GM21619 (cell line): ENCODE data around the gene CILP2.

Experiments used
- ATAC-seq: cut with Tn5 transposase; IDR thresholded peaks from one replicate; pipeline ENCODE4 v1.9.1; 2021; ENCODE audit not compliant: unreplicated experiment

Gene CILP2

DNA sequence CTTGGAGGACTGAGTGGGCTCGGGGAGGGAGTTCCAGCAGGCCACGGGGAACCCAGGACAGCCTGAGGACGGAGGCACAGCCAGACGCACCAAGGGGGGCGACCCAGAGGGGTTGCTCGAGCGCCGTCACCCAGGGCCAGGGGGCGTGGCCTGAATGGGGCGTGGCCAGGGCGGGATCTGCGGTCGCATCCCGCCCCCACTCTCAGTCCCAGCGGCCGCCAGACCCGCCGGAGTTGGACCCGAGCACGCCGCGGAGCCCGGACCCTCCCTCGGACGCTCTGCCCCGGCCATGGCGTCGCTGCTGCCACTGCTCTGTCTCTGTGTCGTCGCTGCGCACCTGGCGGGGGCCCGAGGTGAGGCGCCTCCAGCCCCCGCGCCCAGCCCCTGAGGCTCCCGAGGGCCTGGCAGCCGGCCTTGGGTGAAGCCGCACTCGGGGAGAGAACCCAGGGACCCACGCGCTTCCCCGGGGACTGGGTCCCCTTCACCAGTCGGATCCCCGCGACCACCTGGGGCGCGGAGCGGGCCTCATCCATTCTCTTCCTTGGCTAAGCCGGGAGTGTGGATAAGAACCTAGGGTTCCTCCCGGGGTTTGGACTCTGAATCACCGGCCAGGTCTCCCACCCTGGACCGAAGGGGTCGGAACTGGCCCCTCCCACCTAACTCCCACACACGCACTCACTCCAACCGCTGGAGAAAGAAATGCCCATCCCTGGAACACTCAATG is at the start of gene CILP2:
Gene CILP2, plus strand, starts transcription at position 205 of the 724 bp plus-strand sequence. Its CDS starts 85 bp downstream, at position 290.
- ATAC-seq = no peak

DNA sequence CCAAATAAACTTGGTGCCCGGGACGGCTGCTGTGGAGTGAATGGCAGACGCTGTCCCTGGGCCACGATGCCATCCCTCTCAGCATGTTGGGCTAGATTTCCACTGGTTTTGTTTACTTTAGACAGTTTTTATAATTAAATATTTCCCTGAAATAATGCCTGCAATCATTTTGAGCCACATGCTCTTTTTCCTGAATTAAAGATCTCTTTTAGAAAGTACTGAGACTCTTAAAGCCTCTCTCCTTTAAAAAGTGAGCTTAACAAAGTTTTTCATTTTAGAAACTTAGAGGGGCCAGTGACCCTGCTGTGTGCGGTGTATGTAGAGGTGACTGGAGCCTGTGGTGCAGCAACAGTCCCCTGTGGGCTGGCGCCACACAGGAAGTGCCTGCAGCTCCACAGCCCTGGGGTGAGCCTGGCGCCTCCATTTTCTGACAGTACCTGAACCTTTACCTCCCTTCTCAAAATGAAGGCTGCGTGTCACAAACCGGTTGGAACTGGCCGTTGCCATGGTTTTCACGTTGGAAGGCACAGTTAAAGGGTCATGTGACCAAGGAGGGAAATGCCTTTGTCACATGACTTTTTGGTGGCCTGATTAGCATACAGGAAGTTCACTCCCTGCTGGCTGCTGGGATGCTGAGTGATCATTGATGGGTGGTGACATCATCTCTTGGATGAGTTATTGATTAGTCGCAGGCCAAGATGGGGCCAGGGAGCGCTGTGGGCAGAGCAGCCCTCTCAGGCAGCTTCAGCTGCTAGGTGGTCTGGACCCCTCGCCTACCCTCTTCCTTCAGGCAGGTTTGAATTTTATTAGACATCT is 49.0 kb upstream of the CILP2 start:
- peak; percentile 60 for ATAC-seq

GRCh38 chr19:19489804-19490204 is 48.3 kb upstream of the CILP2 start:
- ATAC-seq = no peak

- ATAC-seq = no peak
Measured at GRCh38 chr19:19490214-19490968, 47.7 kb upstream of the CILP2 start.

DNA sequence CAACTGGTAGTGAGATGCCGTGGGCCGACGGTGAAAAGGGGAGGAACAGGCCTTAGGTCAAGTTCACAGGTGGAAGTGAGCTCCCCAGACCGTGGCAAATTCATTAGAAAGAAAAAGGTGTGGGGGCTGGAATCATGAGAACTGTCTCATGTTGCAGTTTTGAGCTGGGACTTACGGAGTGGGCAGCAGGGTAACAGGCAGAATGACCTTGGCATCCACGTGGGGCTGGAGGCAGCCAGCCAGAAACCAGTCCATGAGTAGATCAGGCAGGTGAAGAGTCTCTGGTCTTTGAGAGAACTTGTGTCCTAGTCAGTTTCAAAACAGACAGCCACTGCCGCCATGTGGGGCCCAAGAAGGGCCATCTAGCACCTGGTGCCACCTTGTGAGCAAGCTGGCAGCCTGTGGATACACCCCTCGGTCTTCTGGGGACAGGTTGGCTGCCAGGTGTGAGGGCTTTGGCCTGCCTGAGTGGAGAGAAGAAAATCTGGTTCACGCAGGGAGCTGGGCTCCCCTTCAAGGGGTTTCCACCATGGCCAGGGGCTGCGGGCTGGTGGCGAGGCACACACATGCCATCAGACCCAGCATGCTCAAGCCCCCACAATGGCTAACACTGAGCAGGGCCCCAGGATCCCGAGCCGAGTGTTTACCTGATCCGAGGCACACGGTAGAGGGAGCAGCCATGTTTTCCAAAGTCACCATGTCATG is 46.6 kb upstream of the CILP2 start:
- ATAC-seq = no peak

DNA sequence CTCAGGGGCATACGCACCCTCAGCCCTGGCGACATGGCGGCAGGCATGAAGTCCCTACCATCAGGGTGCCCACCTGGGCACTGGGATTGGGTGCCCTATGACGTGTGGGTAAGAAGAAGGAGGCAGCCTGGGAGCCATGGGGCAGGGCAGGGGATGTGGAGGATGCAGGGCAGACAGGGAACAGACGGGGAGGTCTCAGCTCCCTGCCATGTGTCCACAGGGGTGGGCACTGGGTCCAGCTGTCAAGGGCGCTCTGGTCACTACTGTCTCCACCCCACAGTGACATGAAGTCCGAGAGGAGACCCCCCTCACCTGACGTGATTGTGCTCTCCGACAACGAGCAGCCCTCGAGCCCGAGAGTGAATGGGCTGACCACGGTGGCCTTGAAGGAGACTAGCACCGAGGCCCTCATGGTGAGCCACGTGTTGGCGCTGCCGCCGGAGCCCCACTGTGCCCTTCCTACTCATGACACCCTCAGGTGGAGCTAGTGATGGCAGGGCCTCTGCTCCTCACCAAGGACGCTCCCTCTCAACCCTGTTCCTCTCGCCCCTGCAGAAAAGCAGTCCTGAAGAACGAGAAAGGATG is 45.9 kb upstream of the CILP2 start:
- ATAC-seq = no peak

- ATAC-seq = no peak
Measured at GRCh38 chr19:19493841-19494546, 44.1 kb upstream of the CILP2 start.

- no peak for ATAC-seq
Measured at GRCh38 chr19:19495614-19496603, 42.2 kb upstream of the CILP2 start.

- no peak for ATAC-seq
Measured at GRCh38 chr19:19498255-19498991, 39.6 kb upstream of the CILP2 start.

GRCh38 chr19:19499272-19499995 is 38.6 kb upstream of the CILP2 start:
- no peak for ATAC-seq

GRCh38 chr19:19500975-19501644 is 37.0 kb upstream of the CILP2 start:
- ATAC-seq = no peak

- ATAC-seq = no peak
Measured at GRCh38 chr19:19501798-19502197, 36.3 kb upstream of the CILP2 start.

- no peak for ATAC-seq
Measured at GRCh38 chr19:19502281-19502680, 35.8 kb upstream of the CILP2 start.

- no peak for ATAC-seq
Measured at GRCh38 chr19:19502808-19503602, 35.1 kb upstream of the CILP2 start.

GRCh38 chr19:19504754-19505668 is 33.1 kb upstream of the CILP2 start:
- ATAC-seq = no peak
